Glutamatergic neuron (in vitro differentiated cells): ENCODE results near the gene CDH4. TPM values are rescaled to one million over a fixed set of nuclear protein-coding genes. Genes with fewer than 3 reads are reported as not detected.

ENCODE experiments used
- DNase-seq: peaks from one replicate; pipeline ENCODE4 v3.0.0; 2022
- H3K27ac Mint-ChIP-seq: one replicate; pipeline ENCODE4 v1.8.0; 2020; ENCODE audit warnings: mild to moderate bottlenecking, mixed read lengths, inconsistent platforms; ENCODE audit not compliant: unreplicated experiment
- H3K27me3 Mint-ChIP-seq: one replicate; pipeline ENCODE4 v1.8.0; 2020; ENCODE audit warnings: mild to moderate bottlenecking, moderate library complexity, mixed read lengths, inconsistent platforms; ENCODE audit not compliant: unreplicated experiment
- H3K36me3 Mint-ChIP-seq: one replicate; pipeline ENCODE4 v1.8.0; 2020; ENCODE audit warnings: mild to moderate bottlenecking, mixed read lengths, inconsistent platforms; ENCODE audit not compliant: unreplicated experiment
- H3K4me1 Mint-ChIP-seq: one replicate; pipeline ENCODE4 v1.8.0; 2020; ENCODE audit warnings: mild to moderate bottlenecking, low read depth, mixed read lengths, inconsistent platforms; ENCODE audit not compliant: unreplicated experiment
- H3K4me3 Mint-ChIP-seq: one replicate; pipeline ENCODE4 v1.8.0; 2020; ENCODE audit warnings: mild to moderate bottlenecking, mixed read lengths, inconsistent platforms; ENCODE audit not compliant: unreplicated experiment
- H3K9me3 Mint-ChIP-seq: one replicate; pipeline ENCODE4 v1.8.0; 2020; ENCODE audit warnings: mild to moderate bottlenecking, moderate library complexity, mixed read lengths, inconsistent platforms; ENCODE audit not compliant: unreplicated experiment
- CTCF ChIP-seq: fragments of 200-600 bp; sonication (generic); IDR thresholded peaks from one replicate; pipeline ENCODE4 v1.5.0; 2021; ENCODE audit not compliant: partially characterized antibody, unreplicated experiment
- total RNA-seq: library from RNA; stranded (reverse); fragmentation: NEBNext Ultra II Directional; extraction: Animal tissue kit (Norgen Biotek cat#: 25700); gene quantifications from one replicate; pipeline ENCODE4 v1.2.1, GENCODE V29; 2021; ENCODE audit not compliant: unreplicated experiment

The CDH4 gene
- total RNA-seq, 1 donor from 2014 or later = 1.2 TPM

- H3K27me3 Mint-ChIP-seq = peaks cover 10% of the 10 kb centered on the region
- no peak overlapping the region for H3K4me3 Mint-ChIP-seq
- no peaks in the 10 kb centered on the region for H3K36me3 Mint-ChIP-seq
- H3K9me3 Mint-ChIP-seq = peaks cover 4% of the 10 kb centered on the region
- peaks cover 8% of the 10 kb centered on the region for H3K4me1 Mint-ChIP-seq
- no peak for DNase-seq
- H3K27ac Mint-ChIP-seq = no peak overlapping the region
- TF ChIP-seq CTCF = no peak
Measured at GRCh38 chr20:61737812-61738443, 485.9 kb downstream of the CDH4 start.

- Mint-ChIP-seq H3K9me3 (peaks cover 5% of the 10 kb centered on the region), H3K27ac (no peak overlapping the region), H3K4me3 (no peak overlapping the region), H3K4me1 (peaks cover 8% of the 10 kb centered on the region), H3K27me3 (peaks cover 10% of the 10 kb centered on the region), H3K36me3 (no peaks in the 10 kb centered on the region)
- DNase-seq = no peak
- TF ChIP-seq CTCF = no peak
Measured at GRCh38 chr20:61738601-61739069, 486.6 kb downstream of the CDH4 start.

- Mint-ChIP-seq H3K4me1 (peaks cover 5% of the 10 kb centered on the region), H3K27me3 (peaks cover 11% of the 10 kb centered on the region), H3K27ac (no peak overlapping the region)
Measured at GRCh38 chr20:61739086-61739831, 487.2 kb downstream of the CDH4 start.

GRCh38 chr20:61739832-61740118, 487.7 kb downstream of the CDH4 start:
- H3K9me3 Mint-ChIP-seq = peaks cover 3% of the 10 kb centered on the region
- no peak overlapping the region for H3K27ac Mint-ChIP-seq
- H3K4me3 Mint-ChIP-seq = no peak overlapping the region
- TF ChIP-seq CTCF = no peak
- no peaks in the 10 kb centered on the region for H3K36me3 Mint-ChIP-seq
- H3K4me1 Mint-ChIP-seq = peaks cover 4% of the 10 kb centered on the region
- H3K27me3 Mint-ChIP-seq = peaks cover 7% of the 10 kb centered on the region
- DNase-seq = no peak

More at GRCh38 chr20:61739086-61739831, 487.2 kb downstream of the CDH4 start:
- Mint-ChIP-seq H3K4me3 (no peak overlapping the region), H3K9me3 (peaks cover 5% of the 10 kb centered on the region), H3K36me3 (no peaks in the 10 kb centered on the region)
- no peak for TF ChIP-seq CTCF
- no peak for DNase-seq

- no peak overlapping the region for H3K27ac Mint-ChIP-seq
Measured at GRCh38 chr20:61742097-61742825, 490.2 kb downstream of the CDH4 start.

More at GRCh38 chr20:61742097-61742825, 490.2 kb downstream of the CDH4 start:
- TF ChIP-seq CTCF = no peak
- peaks cover 14% of the 10 kb centered on the region for H3K36me3 Mint-ChIP-seq
- no peak for DNase-seq
- H3K4me1 Mint-ChIP-seq = peaks cover 4% of the 10 kb centered on the region
- H3K4me3 Mint-ChIP-seq = no peak overlapping the region
- peaks cover 12% of the 10 kb centered on the region for H3K9me3 Mint-ChIP-seq
- H3K27me3 Mint-ChIP-seq = peaks cover 11% of the 10 kb centered on the region
